ENCODE data around the gene SDE2.
"Not testable (repeated sequence)": the region's sequence is repeated elsewhere in the genome, so short reads cannot be mapped to it uniquely, and the experiment has no call there.

GRCh38 chr1:225970592-225971157 is 28.5 kb downstream of the SDE2 start:
- TF ChIP-seq ZNF274 (IDR thresholded peaks at IDR 0.05; ENCODE audit: low read depth, low read length); SUZ12 (IDR thresholded peaks at IDR 0.05; ENCODE audit: extremely low read depth, insufficient read depth, insufficient read length); YY1 (IDR thresholded peaks at IDR 0.05; ENCODE audit: insufficient read depth, insufficient read length): not testable (repeated sequence)

Data from NT2/D1 (cell line).